GM12875 (cell line): ENCODE results near the gene SORCS2.

Experiments
- H3K4me3 ChIP-seq: one replicate; pipeline ENCODE4 v1.5.1; 2011; ENCODE audit warnings: low read depth, low read length, control low read depth
- CTCF ChIP-seq: IDR thresholded peaks from 2 replicates; pipeline ENCODE4 v1.5.1; 2011; ENCODE audit warnings: low read depth, mild to moderate bottlenecking, control low read depth, inconsistent platforms, low read length, moderate library complexity, borderline replicate concordance; ENCODE audit not compliant: insufficient read depth

SORCS2 gene

GRCh38 chr4:7477695-7478094, 285.4 kb downstream of the SORCS2 start:
- no peak overlapping the region for H3K4me3 ChIP-seq
- TF ChIP-seq CTCF: no peak

DNA sequence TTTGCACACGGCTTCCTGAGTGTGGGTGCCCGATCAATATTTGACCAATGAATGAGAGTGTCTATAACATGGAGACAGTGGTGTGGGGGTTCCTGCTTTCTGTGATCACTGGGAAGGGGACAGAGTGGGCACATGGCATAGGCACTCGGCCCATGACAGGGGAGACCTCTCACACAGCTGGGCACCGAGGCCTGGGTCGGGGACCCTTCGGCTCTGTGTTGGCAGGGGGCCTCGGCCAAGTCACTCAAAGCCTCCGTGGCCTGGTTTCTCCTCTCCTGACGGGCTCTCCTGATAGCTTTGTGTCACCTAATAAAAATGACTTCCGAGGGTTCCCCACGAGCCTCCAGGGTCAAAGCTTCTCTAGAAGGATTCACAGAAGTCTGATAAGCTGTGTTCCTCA, 286.3 kb downstream of the SORCS2 start:
- no peak for TF ChIP-seq CTCF
- no peak overlapping the region for H3K4me3 ChIP-seq

- TF ChIP-seq CTCF: no peak
- H3K4me3 ChIP-seq: no peak overlapping the region
These were observed 288.1 kb downstream of the SORCS2 start for GRCh38 chr4:7480423-7480822.

- no peak overlapping the region for H3K4me3 ChIP-seq
- no peak for TF ChIP-seq CTCF
These were observed 288.9 kb downstream of the SORCS2 start for GRCh38 chr4:7481227-7481626.

GRCh38 chr4:7485096-7485495, 292.8 kb downstream of the SORCS2 start:
- no peak for TF ChIP-seq CTCF
- H3K4me3 ChIP-seq: no peak overlapping the region

DNA sequence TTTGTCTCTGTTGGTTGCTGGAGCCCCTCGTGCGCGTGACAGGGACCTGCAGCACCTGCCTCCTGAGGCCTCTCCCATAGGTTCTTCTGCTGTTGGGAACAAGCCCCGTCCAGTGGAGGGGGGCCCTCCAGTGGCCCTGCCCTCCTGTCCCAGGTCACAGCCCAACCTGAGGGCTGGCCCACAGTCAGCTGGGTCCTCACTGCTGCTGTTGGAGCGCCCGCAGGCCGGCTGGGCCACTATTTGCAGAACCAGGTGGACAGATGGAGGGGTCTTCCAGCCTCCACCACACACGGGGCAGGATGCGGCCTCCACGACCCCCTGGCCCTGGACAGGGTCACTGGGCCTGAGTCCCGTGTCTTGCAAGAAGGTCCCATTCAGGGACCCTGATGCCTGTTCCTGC, 293.8 kb downstream of the SORCS2 start:
- TF ChIP-seq CTCF: no peak
- no peak overlapping the region for H3K4me3 ChIP-seq

DNA sequence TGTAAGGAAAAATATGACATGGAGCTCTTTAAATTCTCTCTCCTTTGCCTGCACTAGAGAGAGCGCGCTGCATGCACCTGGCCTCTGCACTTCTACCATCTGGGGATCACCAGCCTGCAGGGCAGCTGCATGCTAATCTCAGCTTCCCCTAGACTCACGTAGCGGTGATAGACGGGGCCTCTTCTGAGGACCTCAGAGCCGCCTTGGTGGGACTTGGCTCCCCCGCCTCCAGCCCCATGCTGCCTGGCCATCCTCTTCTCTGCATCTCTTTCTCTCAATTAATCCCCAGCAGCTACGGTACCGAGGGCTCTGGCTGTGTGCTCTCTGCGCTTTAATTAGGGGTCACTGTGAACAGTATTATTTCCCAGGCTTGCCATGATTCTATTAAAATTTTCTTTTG, 295.2 kb downstream of the SORCS2 start:
- TF ChIP-seq CTCF: no peak
- H3K4me3 ChIP-seq: no peak overlapping the region
